Fibroblast of mammary gland (primary cell): ENCODE results near the gene GLRA3.

Source experiments
- DNase-seq: peaks from one replicate; pipeline ENCODE4 v3.0.0-alpha.2; 2010; ENCODE audit warnings: low read depth
- H3K4me3 ChIP-seq: 2 replicates; pipeline ENCODE4 v1.5.1; 2011; ENCODE audit warnings: low read depth, mild to moderate bottlenecking, low read length, moderate library complexity; ENCODE audit not compliant: control insufficient read depth
- TF ChIP-seq, protein P1 (sequence below): conservative IDR thresholded peaks from 2 replicates; pipeline ENCODE4 v1.5.1; 2011; ENCODE audit warnings: low read depth, low read length, inconsistent platforms; ENCODE audit not compliant: control insufficient read depth, insufficient read depth

Gene GLRA3

DNA sequence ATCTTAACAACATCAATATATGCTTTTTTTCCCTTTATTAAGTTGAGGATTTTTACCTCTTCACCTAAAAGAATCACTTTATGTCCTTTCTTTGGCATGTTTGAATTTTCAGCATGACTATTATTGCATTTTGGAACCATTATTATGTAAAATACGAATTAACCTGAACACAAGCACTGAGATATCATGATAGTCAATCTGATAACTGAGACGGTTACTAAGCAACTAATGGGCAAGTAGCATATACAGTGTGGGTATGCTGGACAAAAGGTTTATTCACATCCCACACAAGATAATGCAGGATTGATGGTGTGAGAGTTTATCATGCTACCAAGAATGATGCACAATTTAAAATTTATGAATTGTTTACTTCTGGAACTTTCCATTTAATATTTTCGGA, 24.6 kb upstream of the GLRA3 start:
- no peak for DNase-seq
- TF ChIP-seq, protein P1, sequence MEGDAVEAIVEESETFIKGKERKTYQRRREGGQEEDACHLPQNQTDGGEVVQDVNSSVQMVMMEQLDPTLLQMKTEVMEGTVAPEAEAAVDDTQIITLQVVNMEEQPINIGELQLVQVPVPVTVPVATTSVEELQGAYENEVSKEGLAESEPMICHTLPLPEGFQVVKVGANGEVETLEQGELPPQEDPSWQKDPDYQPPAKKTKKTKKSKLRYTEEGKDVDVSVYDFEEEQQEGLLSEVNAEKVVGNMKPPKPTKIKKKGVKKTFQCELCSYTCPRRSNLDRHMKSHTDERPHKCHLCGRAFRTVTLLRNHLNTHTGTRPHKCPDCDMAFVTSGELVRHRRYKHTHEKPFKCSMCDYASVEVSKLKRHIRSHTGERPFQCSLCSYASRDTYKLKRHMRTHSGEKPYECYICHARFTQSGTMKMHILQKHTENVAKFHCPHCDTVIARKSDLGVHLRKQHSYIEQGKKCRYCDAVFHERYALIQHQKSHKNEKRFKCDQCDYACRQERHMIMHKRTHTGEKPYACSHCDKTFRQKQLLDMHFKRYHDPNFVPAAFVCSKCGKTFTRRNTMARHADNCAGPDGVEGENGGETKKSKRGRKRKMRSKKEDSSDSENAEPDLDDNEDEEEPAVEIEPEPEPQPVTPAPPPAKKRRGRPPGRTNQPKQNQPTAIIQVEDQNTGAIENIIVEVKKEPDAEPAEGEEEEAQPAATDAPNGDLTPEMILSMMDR, result no peak
- H3K4me3 ChIP-seq, result no peak overlapping the region

DNA sequence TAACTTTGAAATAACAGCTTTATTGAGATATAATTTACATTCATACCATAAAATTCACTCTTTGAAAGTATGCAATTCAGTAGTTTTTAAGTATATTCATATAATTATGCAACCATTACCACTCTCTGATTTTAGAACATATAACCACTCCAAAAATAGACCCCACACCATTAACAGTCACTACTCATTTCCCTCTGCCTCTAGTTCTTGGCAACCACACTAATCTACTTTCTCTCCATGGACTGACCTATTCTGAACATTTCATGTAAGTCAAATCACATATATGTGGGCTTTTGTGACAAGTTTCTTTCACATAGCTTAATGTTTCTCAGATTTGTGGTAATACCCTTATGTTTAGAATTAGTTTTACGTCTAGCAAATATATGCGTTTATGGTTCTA, 19.5 kb upstream of the GLRA3 start:
- H3K4me3 ChIP-seq, result no peak overlapping the region
- DNase-seq, result no peak
- TF ChIP-seq, protein P1, result no peak

DNA sequence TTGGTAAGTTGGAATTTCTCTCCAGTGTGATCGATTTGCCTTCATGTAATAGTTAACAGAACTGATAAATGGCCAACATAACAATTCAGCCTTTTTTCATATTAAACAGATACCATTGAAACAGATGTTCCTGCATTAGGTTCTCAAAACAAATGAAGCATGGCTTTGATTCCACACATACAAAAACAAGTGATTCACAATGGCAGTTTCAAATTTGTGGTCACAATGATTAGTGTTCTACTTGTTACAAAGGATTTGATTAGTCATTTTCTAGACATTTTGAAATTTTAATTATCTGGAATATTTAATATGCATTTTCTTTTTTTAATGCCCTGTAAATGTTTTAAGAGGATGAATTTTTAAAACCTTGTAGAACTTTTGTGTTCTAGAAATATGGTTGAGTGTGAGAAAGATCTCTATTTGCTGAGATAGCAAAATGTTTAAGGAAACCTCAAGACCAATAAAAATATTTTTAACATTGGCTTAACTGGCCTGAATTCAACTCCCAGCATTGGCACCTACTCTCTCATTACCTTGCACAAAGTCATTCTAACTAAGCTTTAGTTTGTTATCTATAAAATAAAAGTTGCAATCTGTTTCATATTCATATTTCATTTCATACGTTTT, 18.9 kb upstream of the GLRA3 start:
- peak; percentile 36 for DNase-seq
- TF ChIP-seq, protein P1, result no peak
- H3K4me3 ChIP-seq, result no peak overlapping the region

DNA sequence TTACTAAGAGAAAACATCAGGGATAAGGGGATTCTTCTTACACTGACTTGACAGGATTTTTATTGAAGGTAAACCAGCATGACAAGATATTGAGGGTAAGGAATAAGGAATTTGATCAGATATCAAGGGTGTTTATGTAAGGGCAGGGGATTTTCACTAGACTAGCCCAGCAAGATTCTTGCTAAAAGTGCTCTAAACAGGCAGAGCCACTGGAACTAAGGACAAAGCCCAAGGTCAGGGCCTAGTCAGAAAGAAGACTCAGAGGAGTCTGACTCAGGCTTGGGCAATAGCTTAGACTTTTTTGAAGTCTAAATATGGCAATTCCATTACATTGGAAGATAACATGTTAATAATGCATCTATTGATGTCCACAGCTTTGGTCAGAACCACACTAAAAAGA, 6.5 kb upstream of the GLRA3 start:
- H3K4me3 ChIP-seq, result no peak overlapping the region
- TF ChIP-seq, protein P1, result no peak
- peak; percentile 1 for DNase-seq

DNA sequence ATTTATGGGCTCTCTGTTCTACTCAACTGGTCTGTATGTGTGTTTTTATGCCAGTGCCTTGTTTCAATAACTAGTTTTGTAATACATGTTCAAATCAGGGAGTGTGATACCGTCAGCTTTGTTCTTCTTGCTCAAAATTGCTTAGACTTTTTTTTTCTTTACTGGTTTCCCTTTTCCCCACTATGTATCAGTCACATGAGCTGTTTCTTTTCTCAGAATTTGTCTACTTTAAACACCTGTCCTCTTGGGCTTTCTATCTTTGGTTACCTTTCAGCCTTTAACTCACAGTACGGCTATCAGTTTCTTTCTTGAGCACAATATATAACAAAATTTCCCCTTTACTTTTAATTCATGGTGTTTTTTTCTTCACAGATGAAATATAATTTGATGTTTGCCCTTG, 5.4 kb upstream of the GLRA3 start:
- H3K4me3 ChIP-seq, result no peak overlapping the region
- TF ChIP-seq, protein P1, result no peak
- DNase-seq, result no peak

DNA sequence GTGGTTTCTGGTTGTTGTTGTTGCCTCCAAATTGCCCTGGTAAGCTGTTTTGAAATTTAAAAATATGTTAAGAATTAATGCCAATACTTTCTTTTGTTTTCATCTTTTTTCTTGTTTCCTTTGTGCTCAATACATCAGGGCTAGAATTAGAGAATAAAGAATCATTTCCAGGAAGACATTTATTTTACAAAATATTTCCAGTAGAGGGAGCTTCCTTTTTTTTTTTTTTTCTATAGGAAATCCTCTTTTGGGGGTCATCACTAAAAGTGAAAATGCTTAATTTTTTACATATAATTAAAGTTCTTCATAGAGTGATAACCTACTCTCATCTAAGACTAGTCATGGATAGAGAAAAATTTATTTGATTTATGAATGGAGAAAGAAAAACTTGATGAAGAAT, 2.4 kb downstream of the GLRA3 start:
- no peak for DNase-seq
- H3K4me3 ChIP-seq, result no peak overlapping the region
- TF ChIP-seq, protein P1, result no peak

DNA sequence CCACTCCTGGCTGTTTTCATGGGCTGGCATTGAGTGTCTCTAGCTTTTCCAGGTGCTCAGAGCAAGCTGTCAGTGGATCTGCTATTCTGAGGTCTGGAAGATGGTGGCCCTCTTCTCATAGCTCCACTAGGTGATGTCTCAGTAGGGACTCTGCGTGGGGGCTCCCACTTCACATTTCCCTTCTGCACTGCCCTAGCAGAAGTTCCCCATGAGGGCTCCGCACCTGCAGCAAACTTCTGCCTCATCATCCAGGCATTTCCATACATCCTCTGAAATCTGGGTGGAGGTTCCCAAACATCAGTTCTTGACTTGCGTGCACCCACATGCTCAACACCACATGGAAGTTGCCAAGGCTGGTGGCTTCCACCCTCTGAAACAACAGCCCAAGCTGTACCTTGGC, 13.8 kb downstream of the GLRA3 start:
- no peak for DNase-seq
- TF ChIP-seq, protein P1, result no peak
- H3K4me3 ChIP-seq, result no peak overlapping the region
